HG02981 (cell line): ENCODE data around the gene ANKMY1.

Source experiments
- ATAC-seq: cut with Tn5 transposase; IDR thresholded peaks from one replicate; pipeline ENCODE4 v1.9.1; 2021; ENCODE audit warnings: mild to moderate bottlenecking, moderate library complexity; ENCODE audit not compliant: unreplicated experiment

Gene ANKMY1

DNA sequence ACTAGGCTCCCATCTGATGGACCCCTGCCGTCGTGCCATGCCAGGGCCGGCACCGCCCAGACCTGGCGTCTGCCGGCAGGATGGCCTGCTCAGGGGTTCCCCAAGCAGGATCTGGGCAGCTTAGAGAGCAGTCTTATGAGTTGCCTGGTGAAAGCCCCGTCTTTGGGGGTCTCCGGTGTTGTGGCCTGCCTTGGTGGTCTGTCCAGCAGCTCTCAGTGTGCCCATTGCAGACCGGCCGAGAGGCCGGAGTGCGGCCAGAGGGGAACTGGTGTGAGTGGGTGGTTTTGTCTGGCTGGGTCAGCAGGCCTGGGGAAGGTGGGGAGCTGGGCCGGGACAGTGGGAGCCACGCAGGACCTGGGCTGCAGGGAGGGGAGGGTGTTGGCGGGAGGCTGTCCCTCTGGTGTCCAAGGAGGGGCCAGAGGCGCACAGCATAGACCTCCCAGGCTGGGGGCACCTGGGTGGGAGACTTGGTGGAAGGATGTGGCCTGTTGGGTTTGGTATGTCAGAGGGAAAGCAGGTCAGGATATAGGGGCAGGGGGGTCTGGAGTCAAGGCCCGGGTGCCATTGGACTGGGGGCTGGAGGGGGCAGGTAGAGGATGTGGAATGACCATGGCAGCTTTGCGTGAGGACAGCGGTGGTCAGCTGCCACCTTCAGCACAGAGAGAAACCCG, 105.9 kb downstream of the ANKMY1 start:
- no peak for ATAC-seq

DNA sequence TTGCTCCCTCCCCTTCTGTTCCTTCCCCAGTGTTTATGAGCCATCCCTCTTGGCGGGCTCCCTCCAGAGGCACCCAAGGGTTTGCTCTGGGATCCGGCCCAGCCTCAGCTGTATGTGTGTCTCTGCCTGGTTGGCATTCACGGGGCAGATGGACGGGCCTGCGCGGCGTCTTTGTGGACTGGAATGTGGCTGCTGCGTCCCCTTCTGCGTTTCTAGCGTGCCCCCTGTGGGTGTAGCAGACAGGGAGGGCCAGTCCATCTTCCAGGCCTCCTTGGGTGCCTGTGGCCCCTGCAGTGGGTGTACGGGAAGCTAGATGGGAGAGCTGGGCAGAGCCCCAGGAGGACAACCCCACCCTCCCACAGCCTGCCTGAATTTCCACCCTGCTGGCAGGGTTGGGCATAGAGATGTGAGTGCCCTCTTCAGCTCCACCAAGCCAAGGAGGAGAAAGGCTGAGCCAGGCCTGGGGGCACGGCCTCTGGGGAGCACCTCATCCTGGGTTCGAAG, 106.6 kb downstream of the ANKMY1 start:
- ATAC-seq: no peak

- no peak for ATAC-seq
Measured at GRCh38 chr2:240450532-240451107, 107.2 kb downstream of the ANKMY1 start.

GRCh38 chr2:240449764-240450531, 107.8 kb downstream of the ANKMY1 start:
- no peak for ATAC-seq

- ATAC-seq: no peak
Measured at GRCh38 chr2:240448387-240449274, 109.2 kb downstream of the ANKMY1 start.

DNA sequence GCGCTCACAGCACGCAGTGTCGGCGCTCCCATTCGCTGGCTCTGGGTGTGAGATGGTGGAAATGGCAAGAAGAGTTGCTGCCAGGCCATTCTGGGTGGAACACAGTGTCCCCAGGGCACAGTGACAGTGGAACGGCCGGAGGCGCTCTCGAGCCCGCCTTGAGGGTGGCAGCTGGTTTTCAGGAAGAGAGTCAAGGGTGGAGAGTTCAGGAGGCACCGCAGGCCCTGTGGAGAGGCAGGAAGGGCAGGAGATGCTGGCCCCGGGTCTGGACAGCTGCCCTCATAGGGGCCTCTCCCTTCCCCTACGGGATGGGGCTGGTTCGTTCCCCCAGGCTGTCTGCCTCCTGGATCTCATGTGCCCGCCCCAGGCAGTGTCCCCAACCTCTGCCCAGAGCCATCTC, 109.9 kb downstream of the ANKMY1 start:
- no peak for ATAC-seq

- ATAC-seq: no peak
Measured at GRCh38 chr2:240447331-240447730, 110.5 kb downstream of the ANKMY1 start.

- no peak for ATAC-seq
Measured at GRCh38 chr2:240446664-240447175, 111.1 kb downstream of the ANKMY1 start.

DNA sequence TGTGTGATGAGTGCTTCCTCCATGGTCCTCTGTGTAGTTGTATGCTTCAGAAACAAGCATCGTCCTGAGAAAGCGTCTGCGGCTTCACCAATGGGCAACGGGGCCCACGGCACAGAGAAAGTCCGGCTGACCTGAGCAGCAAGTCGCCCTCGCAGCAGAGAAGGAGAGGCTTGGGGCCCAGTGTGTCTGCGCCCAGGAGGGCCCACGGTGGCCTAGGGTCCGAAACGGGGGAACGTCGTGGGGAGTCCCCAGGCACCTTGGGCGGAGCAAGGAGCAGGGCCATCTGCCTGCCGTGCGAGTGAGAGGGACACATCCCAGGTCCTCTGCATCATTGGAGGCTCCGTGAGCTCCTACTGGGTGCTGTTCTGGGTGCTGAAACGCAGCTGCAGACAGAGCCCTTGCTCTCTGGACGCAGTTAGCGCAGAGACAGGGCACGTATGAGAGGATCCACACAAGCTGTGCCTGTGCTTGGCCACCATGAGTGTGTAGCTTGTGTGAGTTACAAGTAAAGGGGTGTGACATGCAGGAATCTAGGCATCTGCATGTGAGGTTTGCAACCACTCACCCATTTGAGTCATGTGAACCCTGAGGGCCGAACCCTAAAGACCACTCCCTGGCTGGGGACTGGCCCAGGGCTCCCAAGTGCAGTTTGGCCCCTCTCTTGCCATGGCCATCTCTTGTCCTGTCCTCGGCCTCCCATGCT, 111.7 kb downstream of the ANKMY1 start:
- ATAC-seq: no peak

DNA sequence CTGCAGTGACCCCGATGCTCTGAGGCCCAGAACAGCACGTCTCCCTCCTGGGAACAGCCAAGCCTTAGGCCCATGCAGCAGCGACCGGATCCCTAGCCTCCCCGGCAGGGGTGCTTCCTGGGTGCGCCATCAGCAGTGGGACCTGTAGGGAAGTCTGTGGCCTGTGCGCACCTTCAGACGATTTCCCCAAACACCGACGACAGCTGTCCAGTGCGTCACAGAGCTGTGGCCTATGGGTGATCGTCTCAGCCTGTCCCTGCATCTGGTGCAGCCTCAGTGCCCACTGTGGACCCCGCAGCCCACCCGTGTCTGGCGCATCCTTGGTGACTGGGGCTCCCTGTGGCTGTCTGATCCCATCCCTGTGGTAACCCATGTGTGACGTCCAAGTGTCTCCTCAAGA, 113.3 kb downstream of the ANKMY1 start:
- ATAC-seq: no peak

- ATAC-seq: no peak
Measured at GRCh38 chr2:240443891-240444301, 113.9 kb downstream of the ANKMY1 start.

DNA sequence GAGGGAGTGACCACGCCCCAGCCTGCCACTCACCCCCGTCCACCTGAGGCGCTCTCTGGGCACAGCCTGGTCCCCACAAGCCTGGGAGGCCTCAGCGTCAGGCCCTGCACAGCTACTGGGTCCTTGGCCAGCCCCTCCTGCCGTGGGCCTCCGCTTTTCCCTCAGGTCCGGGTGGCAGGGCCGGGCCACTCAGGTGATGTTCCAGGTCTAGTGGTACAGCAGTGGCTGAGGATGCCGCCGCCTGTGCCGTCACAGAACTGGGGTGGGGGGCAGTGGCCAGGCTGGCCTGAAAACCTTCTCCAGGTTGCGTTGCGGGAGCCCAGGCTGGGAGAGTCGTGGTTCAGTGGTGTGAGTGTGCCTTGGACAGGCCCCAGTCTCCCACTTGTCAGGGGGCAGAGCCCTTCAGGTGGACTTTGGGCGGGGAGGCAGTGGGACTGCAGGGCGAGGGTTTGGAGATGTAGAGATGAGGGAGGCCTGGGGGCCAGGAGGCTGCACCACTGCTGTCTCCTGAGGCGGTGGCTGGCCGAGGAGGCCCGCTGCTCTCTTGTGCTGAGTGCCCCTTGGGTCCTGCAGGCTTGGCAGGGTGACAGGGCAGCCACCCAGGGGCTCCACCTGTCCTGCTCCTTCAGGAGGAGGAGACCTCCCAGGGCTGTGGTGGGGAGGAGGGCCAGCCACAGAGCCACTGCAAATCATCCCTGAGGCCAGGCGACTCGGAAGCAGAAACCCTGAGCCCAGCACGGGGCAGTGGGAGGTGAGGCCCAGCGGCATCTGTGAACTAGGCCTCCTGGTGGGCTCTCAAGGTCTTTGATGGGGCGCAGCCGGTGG, 114.7 kb downstream of the ANKMY1 start:
- no peak for ATAC-seq

- ATAC-seq: no peak
Measured at GRCh38 chr2:240441993-240442411, 115.8 kb downstream of the ANKMY1 start.

GRCh38 chr2:240441326-240441992, 116.3 kb downstream of the ANKMY1 start:
- ATAC-seq: no peak

DNA sequence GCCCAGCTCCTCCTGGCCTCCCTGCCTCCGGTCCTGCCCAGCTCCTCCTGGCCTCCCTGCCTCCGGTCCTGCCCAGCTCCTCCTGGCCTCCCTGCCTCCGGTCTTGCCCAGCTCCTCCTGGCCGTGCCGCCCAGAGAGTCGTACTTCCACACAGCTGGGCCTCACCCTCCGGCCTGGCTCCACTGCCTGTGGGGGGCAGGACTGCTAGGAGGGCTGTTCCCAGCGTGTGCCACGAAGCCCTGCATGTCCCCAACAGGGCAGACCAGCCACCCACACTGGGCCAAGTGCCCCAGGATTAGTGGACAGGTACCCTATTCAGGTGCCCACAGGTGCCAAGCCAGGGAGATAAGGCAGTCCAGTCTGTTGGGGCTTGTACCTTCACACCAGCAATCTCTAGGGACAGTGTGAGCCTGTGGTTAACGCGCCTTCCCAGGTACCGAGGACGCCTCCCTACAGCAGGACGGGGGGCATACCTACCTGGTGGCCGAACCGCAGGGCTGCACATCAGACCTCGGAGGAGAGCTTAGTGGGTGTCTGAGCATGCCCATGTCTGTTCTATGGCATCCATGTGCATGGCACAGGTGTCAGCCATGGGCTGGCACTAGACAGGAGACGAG, 117.0 kb downstream of the ANKMY1 start:
- ATAC-seq: no peak

GRCh38 chr2:240440251-240440650, 117.5 kb downstream of the ANKMY1 start:
- ATAC-seq: no peak

DNA sequence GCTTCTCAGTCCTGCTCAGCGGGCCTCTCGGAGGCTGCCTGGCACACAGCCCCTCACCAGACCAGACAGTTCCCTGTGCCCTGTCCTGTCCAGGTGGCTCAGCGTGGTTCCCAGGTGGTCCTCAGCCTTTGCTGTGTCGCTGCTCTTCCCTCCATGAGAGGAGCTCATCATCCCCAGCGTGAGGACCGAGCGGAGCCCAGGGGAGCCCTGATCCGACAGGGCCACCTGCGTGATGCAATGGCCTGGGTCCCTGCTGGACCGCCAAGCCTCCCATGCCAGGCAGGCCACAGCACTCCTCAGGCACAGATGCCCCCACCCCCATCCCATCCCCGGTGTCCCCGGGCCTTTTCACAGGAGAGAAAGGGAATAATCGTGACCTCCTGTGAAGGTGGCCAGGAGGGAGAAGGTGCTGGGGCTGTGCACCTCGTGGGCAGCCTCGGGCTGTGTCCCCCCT, 118.1 kb downstream of the ANKMY1 start:
- no peak for ATAC-seq
